HEK293 (cell line): ENCODE measurements around the gene VSTM2B.

Experiments
- GLI2 ChIP-seq: fragments of 450-650 bp; formaldehyde crosslinking; IDR thresholded peaks from 2 replicates; pipeline ENCODE4; 2017; ENCODE audit warnings: missing biosample characterization, missing genetic modification characterization, low read depth, borderline replicate concordance
- GLIS1 ChIP-seq: fragments of 450-650 bp; formaldehyde crosslinking; IDR thresholded peaks from 2 replicates; pipeline ENCODE4 v1.5.1; 2016; ENCODE audit warnings: missing biosample characterization, missing genetic modification characterization
- PRDM1 ChIP-seq: fragments of 450-650 bp; formaldehyde crosslinking; IDR thresholded peaks from 2 replicates; pipeline ENCODE4; 2016; ENCODE audit warnings: missing biosample characterization, missing genetic modification characterization
- TCF7L2 ChIP-seq: IDR thresholded peaks from 2 replicates; pipeline ENCODE4 v1.6.1; 2011; ENCODE audit warnings: low read depth, mild to moderate bottlenecking, inconsistent platforms, low read length, moderate library complexity, borderline replicate concordance
- TRIM28 ChIP-seq: IDR thresholded peaks from 2 replicates; pipeline ENCODE4 v1.6.1; 2011; ENCODE audit warnings: low read length, control low read depth, borderline replicate concordance
- ZNF140 ChIP-seq: fragments of 450-650 bp; formaldehyde crosslinking; IDR thresholded peaks from 2 replicates; pipeline ENCODE4 v1.5.1; 2016; ENCODE audit warnings: missing biosample characterization, missing genetic modification characterization
- ZNF169 ChIP-seq: fragments of 450-650 bp; formaldehyde crosslinking; IDR thresholded peaks from 2 replicates; pipeline ENCODE4 v1.5.1; 2016; ENCODE audit warnings: missing biosample characterization, missing genetic modification characterization
- ZNF221 ChIP-seq: fragments of 450-650 bp; formaldehyde crosslinking; IDR thresholded peaks from 2 replicates; pipeline ENCODE4 v1.5.1; 2017; ENCODE audit warnings: missing biosample characterization, missing genetic modification characterization, borderline replicate concordance
- ZNF23 ChIP-seq: fragments of 450-650 bp; formaldehyde crosslinking; IDR thresholded peaks from 2 replicates; pipeline ENCODE4 v1.5.1; 2016; ENCODE audit warnings: missing biosample characterization, missing genetic modification characterization, borderline replicate concordance
- ZNF248 ChIP-seq: fragments of 450-650 bp; formaldehyde crosslinking; IDR thresholded peaks from 2 replicates; pipeline ENCODE4 v1.5.1; 2017; ENCODE audit warnings: missing biosample characterization, missing genetic modification characterization
- ZNF335 ChIP-seq: fragments of 450-650 bp; formaldehyde crosslinking; conservative IDR thresholded peaks from 2 replicates; pipeline ENCODE4 v1.5.1; 2016; ENCODE audit warnings: missing biosample characterization, missing genetic modification characterization
- ZNF354C ChIP-seq: fragments of 450-650 bp; formaldehyde crosslinking; IDR thresholded peaks from 2 replicates; pipeline ENCODE4 v1.5.1; 2016; ENCODE audit warnings: missing biosample characterization, missing genetic modification characterization, low read depth, borderline replicate concordance
- ZNF391 ChIP-seq: fragments of 450-650 bp; formaldehyde crosslinking; IDR thresholded peaks from 2 replicates; pipeline ENCODE4 v1.5.1; 2016; ENCODE audit warnings: low read depth, missing biosample characterization, missing genetic modification characterization, borderline replicate concordance
- ZNF48 ChIP-seq: fragments of 450-650 bp; formaldehyde crosslinking; IDR thresholded peaks from 2 replicates; pipeline ENCODE4 v1.5.1; 2016; ENCODE audit warnings: missing biosample characterization, missing genetic modification characterization
- ZNF510 ChIP-seq: fragments of 450-650 bp; formaldehyde crosslinking; IDR thresholded peaks from 2 replicates; pipeline ENCODE4 v1.5.1; 2018; ENCODE audit warnings: mild to moderate bottlenecking, missing genetic modification characterization, missing biosample characterization; ENCODE audit not compliant: insufficient replicate concordance
- ZNF555 ChIP-seq: fragments of 450-650 bp; formaldehyde crosslinking; conservative IDR thresholded peaks from 2 replicates; pipeline ENCODE4 v1.5.1; 2017; ENCODE audit warnings: missing biosample characterization, mild to moderate bottlenecking, missing genetic modification characterization, inconsistent platforms
- ZNF580 ChIP-seq: fragments of 450-650 bp; formaldehyde crosslinking; IDR thresholded peaks from 2 replicates; pipeline ENCODE4 v1.5.1; 2016; ENCODE audit warnings: missing biosample characterization, missing genetic modification characterization
- ZNF585B ChIP-seq: fragments of 450-650 bp; formaldehyde crosslinking; IDR thresholded peaks from 2 replicates; pipeline ENCODE4 v1.5.1; 2016; ENCODE audit warnings: missing biosample characterization, missing genetic modification characterization
- ZNF624 ChIP-seq: fragments of 450-650 bp; formaldehyde crosslinking; IDR thresholded peaks from 2 replicates; pipeline ENCODE4 v1.5.1; 2017; ENCODE audit warnings: missing biosample characterization, missing genetic modification characterization
- ZNF654 ChIP-seq: fragments of 450-650 bp; formaldehyde crosslinking; IDR thresholded peaks from 2 replicates; pipeline ENCODE4 v1.5.1; 2016; ENCODE audit warnings: low read depth, missing biosample characterization, missing genetic modification characterization
- ZNF670 ChIP-seq: fragments of 450-650 bp; formaldehyde crosslinking; IDR thresholded peaks from 2 replicates; pipeline ENCODE4 v1.5.1; 2016; ENCODE audit warnings: missing biosample characterization, missing genetic modification characterization, low read depth
- ZNF791 ChIP-seq: fragments of 450-650 bp; formaldehyde crosslinking; IDR thresholded peaks from 2 replicates; pipeline ENCODE4 v1.5.1; 2016; ENCODE audit warnings: missing biosample characterization, missing genetic modification characterization
- ZSCAN30 ChIP-seq: fragments of 450-650 bp; IDR thresholded peaks from 2 replicates; pipeline ENCODE4 v1.5.1; 2018; ENCODE audit warnings: missing biosample characterization, mild to moderate bottlenecking, missing genetic modification characterization, moderate library complexity
- TF ChIP-seq, protein P1 (sequence below): fragments of 450-650 bp; formaldehyde crosslinking; IDR thresholded peaks from 2 replicates; pipeline ENCODE4 v1.5.1; 2016; ENCODE audit warnings: missing biosample characterization, missing genetic modification characterization, low read depth
- TF ChIP-seq, protein P2 (sequence below): fragments of 450-650 bp; formaldehyde crosslinking; IDR thresholded peaks from 2 replicates; pipeline ENCODE4 v1.5.1; 2016; ENCODE audit warnings: missing biosample characterization, missing genetic modification characterization
- TF ChIP-seq, protein P3 (sequence below): fragments of 450-650 bp; formaldehyde crosslinking; IDR thresholded peaks from 2 replicates; pipeline ENCODE4 v1.5.1; 2016; ENCODE audit warnings: missing biosample characterization, missing genetic modification characterization
- TF ChIP-seq, protein P4 (sequence below): fragments of 450-650 bp; formaldehyde crosslinking; IDR thresholded peaks from 2 replicates; pipeline ENCODE4 v1.5.1; 2017; ENCODE audit warnings: missing biosample characterization, missing genetic modification characterization
- TF ChIP-seq, protein P5 (sequence below): fragments of 450-650 bp; IDR thresholded peaks from 2 replicates; pipeline ENCODE4 v1.5.1; 2018; ENCODE audit warnings: missing biosample characterization, missing genetic modification characterization

VSTM2B gene

DNA sequence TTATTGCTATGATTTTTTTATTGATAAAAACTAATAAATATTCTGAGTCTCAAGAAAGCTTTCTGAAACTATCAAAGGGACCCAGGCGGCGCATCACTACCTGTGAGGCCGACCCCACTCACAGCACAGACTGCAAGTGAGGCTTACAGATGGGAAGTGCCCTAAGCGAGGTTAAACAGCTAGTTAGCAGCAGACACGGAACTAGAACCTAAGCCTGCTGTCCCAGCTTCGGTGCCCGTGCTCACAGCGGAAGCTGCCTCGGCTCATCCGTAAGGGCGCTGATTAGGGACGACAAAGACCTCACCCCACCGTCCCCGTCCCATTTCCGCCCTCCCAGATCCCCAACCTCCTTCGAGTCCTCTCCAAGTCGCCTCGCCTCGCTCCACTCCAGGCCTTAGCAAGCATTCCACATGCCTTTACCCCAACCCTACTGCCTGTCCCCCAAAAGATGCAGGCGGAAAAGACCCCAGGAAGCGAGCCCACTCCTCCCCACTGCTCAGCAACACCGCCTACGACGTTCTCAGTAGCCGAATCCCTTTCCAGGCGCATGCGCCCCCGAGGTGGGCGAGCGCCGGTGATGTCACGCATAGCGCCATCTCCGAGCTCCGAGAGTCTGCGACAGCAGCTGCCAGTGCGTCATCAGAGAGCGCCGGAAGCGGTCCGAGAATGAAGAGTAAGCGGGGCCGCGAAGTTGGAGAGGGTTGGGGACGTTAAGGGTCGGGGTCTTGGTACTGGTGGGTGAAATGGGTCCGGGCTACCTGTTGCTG, 80.0 kb downstream of the VSTM2B start, which contains the start of gene POP4 (continued):
- TF ChIP-seq, protein P1, sequence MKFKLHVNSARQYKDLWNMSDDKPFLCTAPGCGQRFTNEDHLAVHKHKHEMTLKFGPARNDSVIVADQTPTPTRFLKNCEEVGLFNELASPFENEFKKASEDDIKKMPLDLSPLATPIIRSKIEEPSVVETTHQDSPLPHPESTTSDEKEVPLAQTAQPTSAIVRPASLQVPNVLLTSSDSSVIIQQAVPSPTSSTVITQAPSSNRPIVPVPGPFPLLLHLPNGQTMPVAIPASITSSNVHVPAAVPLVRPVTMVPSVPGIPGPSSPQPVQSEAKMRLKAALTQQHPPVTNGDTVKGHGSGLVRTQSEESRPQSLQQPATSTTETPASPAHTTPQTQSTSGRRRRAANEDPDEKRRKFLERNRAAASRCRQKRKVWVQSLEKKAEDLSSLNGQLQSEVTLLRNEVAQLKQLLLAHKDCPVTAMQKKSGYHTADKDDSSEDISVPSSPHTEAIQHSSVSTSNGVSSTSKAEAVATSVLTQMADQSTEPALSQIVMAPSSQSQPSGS (tag by site-specific recombination): peak; percentile 99
- TF ChIP-seq ZNF169 (tag by site-specific recombination): no peak
- TF ChIP-seq, protein P2, sequence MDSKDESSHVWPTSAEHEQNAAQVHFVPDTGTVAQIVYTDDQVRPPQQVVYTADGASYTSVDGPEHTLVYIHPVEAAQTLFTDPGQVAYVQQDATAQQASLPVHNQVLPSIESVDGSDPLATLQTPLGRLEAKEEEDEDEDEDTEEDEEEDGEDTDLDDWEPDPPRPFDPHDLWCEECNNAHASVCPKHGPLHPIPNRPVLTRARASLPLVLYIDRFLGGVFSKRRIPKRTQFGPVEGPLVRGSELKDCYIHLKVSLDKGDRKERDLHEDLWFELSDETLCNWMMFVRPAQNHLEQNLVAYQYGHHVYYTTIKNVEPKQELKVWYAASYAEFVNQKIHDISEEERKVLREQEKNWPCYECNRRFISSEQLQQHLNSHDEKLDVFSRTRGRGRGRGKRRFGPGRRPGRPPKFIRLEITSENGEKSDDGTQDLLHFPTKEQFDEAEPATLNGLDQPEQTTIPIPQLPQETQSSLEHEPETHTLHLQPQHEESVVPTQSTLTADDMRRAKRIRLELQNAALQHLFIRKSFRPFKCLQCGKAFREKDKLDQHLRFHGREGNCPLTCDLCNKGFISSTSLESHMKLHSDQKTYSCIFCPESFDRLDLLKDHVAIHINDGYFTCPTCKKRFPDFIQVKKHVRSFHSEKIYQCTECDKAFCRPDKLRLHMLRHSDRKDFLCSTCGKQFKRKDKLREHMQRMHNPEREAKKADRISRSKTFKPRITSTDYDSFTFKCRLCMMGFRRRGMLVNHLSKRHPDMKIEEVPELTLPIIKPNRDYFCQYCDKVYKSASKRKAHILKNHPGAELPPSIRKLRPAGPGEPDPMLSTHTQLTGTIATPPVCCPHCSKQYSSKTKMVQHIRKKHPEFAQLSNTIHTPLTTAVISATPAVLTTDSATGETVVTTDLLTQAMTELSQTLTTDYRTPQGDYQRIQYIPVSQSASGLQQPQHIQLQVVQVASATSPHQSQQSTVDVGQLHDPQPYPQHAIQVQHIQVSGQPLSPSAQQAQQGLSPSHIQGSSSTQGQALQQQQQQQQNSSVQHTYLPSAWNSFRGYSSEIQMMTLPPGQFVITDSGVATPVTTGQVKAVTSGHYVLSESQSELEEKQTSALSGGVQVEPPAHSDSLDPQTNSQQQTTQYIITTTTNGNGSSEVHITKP (tag by site-specific recombination): peak; percentile 83
- no peak; the same call in 1 of the 2 replicates for TF ChIP-seq TCF7L2
- no peak for TF ChIP-seq ZNF791 (tag by site-specific recombination)
- no peak for TF ChIP-seq ZNF585B
- no peak for TF ChIP-seq ZNF555 (tag by site-specific recombination)
- no peak for TF ChIP-seq ZNF654 (tag by site-specific recombination)
- TF ChIP-seq ZNF624 (tag by site-specific recombination): no peak
- TF ChIP-seq ZSCAN30 (tag by site-specific recombination): 0 out of 2 replicates have a peak, but pooled peaks have one; percentile 61
- TF ChIP-seq, protein P3, sequence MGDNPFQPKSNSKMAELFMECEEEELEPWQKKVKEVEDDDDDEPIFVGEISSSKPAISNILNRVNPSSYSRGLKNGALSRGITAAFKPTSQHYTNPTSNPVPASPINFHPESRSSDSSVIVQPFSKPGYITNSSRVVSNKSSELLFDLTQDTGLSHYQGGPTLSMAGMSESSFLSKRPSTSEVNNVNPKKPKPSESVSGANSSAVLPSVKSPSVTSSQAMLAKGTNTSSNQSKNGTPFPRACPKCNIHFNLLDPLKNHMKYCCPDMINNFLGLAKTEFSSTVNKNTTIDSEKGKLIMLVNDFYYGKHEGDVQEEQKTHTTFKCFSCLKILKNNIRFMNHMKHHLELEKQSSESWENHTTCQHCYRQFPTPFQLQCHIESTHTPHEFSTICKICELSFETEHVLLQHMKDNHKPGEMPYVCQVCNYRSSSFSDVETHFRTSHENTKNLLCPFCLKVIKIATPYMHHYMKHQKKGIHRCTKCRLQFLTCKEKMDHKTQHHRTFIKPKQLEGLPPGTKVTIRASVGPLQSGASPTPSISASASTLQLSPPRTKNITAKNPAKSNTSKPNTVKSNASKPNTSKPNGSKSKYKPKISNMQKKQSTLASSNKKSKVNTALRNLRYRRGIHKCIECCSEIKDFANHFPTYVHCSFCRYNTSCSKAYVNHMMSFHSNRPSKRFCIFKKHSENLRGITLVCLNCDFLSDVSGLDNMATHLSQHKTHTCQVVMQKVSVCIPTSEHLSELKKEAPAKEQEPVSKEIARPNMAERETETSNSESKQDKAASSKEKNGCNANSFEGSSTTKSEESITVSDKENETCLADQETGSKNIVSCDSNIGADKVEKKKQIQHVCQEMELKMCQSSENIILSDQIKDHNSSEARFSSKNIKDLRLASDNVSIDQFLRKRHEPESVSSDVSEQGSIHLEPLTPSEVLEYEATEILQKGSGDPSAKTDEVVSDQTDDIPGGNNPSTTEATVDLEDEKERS (tag by site-specific recombination): peak; percentile 63; the same call in 1 of the 2 replicates
- TF ChIP-seq ZNF221 (tag by site-specific recombination): no peak
- peak; percentile 79 for TF ChIP-seq GLIS1 (tag by site-specific recombination)
- TF ChIP-seq ZNF510: no peak
- no peak for TF ChIP-seq ZNF354C (tag by site-specific recombination)
- peak; percentile 100 for TF ChIP-seq ZNF335 (tag by site-specific recombination)
- TF ChIP-seq PRDM1 (tag by site-specific recombination): no peak
- TF ChIP-seq, protein P4, sequence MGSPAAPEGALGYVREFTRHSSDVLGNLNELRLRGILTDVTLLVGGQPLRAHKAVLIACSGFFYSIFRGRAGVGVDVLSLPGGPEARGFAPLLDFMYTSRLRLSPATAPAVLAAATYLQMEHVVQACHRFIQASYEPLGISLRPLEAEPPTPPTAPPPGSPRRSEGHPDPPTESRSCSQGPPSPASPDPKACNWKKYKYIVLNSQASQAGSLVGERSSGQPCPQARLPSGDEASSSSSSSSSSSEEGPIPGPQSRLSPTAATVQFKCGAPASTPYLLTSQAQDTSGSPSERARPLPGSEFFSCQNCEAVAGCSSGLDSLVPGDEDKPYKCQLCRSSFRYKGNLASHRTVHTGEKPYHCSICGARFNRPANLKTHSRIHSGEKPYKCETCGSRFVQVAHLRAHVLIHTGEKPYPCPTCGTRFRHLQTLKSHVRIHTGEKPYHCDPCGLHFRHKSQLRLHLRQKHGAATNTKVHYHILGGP (tag by site-specific recombination): peak; percentile 97
- TF ChIP-seq ZNF140 (tag by site-specific recombination): no peak
- no peak; the same call in 1 of the 2 replicates for TF ChIP-seq GLI2 (tag by site-specific recombination)
- TF ChIP-seq, protein P5, sequence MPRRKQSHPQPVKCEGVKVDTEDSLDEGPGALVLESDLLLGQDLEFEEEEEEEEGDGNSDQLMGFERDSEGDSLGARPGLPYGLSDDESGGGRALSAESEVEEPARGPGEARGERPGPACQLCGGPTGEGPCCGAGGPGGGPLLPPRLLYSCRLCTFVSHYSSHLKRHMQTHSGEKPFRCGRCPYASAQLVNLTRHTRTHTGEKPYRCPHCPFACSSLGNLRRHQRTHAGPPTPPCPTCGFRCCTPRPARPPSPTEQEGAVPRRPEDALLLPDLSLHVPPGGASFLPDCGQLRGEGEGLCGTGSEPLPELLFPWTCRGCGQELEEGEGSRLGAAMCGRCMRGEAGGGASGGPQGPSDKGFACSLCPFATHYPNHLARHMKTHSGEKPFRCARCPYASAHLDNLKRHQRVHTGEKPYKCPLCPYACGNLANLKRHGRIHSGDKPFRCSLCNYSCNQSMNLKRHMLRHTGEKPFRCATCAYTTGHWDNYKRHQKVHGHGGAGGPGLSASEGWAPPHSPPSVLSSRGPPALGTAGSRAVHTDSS (tag by site-specific recombination): no peak
- TF ChIP-seq ZNF391: peak; percentile 77; the same call in 1 of the 2 replicates
- TF ChIP-seq ZNF23 (tag by site-specific recombination): no peak
- TF ChIP-seq ZNF670 (tag by site-specific recombination): no peak
- peak; percentile 84 for TF ChIP-seq ZNF580 (tag by site-specific recombination)
- peak; percentile 72; the same call in 1 of the 2 replicates for TF ChIP-seq TRIM28
- no peak for TF ChIP-seq ZNF248 (tag by site-specific recombination)
- TF ChIP-seq ZNF48: no peak
